Pulmonary artery endothelial cell (primary cell): Measurements from ENCODE around the gene NT5C1B. TPM values are rescaled to one million over a fixed set of nuclear protein-coding genes. Genes with fewer than 3 reads are reported as not detected.
"Not testable (repeated sequence)": the region's sequence is repeated elsewhere in the genome, so short reads cannot be mapped to it uniquely, and the experiment has no call there.

ENCODE experiments used
- DNase-seq: peaks from one replicate; pipeline ENCODE4 v3.0.0-alpha.2; 2011; ENCODE audit warnings: low read depth, low spot score
- total RNA-seq: library from RNA; depleted of rRNA; stranded (reverse); fragments of >200 nt; gene quantifications from 2 replicates; pipeline ENCODE4 v1.2.3, GENCODE V29; 2014

The NT5C1B gene
- total RNA-seq, result not detected in 2 replicates

DNA sequence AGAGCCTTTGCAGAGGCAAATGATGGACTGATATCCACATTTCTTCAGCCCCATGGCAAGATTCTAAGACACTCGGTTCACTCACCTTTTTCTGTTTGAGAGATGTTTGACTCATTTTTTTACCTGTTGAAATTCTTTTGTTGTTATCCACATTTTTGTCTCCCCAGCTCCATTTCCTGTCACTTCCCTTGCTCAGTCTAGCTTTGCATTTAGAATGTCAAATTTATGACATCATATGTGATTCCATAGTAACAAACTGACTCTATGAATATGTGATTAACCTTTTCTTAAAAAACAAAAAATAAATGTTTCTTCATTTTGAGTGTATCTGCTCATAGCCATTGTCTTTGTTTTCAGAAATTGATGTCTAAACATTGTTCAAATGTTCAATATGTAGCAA is at the start of gene NT5C1B:
TSS of gene NT5C1B (minus strand) at position 216 of the 400 bp plus-strand sequence. CDS start at position 115, 101 bp downstream.
- DNase-seq, result no peak

DNA sequence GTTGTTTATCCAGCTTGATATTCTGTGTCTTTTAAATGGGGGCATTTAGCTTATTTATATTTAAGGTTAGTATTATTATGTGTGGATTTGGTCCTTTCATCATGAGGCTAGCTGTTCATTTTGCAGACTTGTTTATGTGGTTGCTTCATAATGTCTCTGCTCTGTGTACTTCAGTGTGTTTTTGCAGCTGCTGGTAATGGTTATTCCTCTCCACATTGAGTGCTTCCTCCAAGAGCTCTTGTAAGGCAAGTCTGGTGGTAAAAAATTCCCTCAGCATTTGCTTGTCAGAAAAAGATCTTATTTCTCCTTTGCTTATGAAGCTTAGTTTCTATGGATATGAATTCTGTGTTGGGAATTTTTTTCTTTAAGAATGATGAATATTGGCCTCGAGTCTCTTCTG is 47.8 kb upstream of the NT5C1B start:
- no peak for DNase-seq

DNA sequence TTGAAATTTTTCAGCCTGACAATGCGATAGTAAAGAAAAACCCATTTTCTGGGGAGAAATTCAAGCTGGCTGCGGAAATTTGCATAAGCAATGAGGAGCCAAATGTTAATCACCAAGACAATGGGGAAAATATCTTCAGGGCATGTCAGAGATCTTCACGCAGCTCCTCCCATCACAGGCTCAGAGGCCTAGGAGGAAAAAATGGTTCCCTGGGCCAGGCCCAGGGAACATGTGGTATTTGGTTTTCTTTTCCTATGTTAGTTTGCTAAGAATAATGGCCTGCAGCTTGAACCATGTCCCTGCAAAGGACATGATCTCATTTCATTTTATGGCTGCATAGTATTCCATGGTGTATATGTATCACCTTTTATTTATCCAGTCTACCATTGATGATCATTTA is 43.3 kb upstream of the NT5C1B start:
- DNase-seq, result not testable (repeated sequence)

DNA sequence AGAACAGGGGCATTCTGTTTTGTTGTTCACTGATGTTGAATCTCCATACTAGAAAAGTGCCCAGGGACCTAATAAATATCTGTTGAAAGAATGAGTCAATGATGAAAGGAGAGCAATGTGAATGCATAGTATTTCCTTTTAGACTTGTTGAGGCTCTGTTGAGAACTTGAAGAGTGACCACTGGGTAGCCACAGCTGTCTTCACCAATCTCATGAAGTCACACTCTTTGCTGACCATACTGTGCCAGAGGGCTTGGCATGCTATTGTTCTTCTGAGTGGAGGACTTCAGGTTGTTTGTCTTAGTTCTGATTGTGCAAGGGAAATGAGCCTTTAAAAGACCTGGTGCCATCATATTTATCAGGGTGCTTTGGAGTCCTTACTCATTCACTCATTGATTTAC is 41.6 kb upstream of the NT5C1B start:
- DNase-seq, result no peak

DNA sequence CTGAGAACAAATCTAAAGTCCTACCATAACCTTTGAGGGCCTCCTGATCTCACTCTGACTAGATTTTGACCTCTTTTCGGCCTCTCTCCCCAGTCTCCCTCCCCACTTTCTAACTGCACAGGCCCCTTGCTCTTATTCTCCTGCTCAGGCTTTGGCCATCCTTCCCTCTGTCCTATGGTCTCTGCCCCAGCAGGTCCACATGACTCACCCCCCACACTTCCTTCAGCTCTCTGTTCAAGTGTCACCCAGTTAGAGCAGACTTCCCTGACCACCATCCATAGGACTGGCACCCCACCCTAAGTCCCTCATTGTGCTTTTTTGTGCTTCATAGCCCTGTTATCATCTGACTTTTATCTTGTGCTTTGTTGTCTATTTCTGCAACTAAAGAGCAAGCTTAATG is 41.2 kb upstream of the NT5C1B start:
- DNase-seq, result no peak

DNA sequence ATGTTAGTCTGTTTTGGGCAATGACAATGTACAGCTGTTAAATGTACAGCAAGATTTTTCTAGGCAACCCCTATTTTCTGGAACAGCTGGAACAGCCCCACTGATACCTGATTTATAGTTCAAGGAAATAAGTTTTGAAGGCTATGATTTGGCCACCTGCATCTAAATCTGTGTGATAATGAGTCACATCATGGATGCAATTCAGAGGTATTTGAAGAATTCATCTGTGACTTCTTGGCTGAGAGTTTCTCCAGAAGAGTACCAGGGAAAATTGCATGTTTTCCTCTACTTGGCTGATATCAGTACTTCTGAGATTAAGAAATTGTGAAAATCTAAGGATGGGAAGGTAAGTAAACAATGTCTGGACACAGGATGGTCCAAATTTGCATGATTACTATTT is 40.7 kb upstream of the NT5C1B start:
- no peak for DNase-seq

DNA sequence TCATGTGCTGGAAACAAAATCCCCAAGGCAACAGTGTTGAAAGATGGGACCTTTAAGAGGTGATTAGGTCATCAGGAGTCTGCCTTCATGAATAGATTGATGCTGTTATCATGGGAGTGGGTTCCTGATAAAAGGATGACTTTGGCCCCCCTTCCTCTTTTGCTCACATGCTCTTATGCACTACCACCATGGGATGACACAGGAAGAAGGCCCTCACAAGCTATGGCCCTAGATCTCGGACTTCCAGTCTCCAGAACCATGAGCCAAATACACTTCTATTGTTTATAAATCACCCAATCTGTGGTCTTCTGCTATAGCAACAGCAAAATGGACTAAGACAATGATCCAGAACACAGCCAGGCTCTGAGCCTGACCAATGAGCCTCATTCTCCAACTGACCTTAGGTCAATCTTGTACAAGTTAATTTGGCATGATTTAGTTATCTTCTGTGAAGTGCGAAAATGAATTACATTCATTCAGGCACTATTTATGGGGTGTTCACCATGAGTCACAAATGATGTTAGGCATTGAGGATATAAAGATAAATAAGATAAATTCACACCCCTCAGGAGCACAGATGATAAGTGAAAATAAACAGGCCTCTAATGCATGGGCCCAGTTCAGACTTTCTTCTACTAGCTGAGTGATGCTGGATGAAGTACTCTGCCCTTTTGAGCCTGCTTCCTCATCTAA is 37.7 kb upstream of the NT5C1B start:
- DNase-seq, result no peak

DNA sequence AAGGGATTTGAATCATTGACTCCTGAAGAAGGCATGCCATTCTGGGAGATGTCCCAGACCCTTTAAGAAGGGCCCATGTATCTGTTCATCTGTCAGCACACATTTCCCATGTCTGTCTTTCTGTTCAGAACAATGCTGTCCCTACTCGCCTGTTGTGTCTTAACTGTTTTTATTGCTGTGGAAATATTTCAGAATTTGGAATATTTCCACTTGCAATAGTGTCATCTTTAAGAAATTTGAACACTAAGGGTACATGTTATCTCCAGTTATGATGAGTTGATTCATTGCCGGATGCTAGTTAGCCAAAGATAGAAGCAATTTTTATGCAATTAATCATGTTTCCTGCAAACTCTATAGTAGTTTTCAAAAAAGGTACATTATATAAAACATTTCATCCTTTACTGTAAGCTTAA is 36.9 kb upstream of the NT5C1B start:
- no peak for DNase-seq

DNA sequence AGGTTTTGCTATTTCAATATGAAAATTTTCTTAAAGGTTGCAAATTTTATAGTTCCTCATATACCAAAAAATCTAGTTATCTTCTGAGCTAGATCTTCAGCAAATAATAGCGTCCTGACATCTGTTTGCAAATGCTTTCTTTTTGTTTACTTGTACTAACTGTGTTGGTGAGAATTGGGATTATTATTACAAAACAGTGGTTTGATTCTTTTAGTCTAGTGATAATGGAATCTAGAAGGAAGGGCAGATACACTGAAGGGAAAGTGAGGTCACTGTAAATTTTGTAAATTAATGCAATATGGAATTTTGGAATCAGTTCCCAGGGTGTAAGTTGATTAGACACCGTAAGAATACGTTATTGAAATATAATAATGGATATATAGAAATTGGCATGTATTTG is 36.2 kb upstream of the NT5C1B start:
- DNase-seq, result no peak

DNA sequence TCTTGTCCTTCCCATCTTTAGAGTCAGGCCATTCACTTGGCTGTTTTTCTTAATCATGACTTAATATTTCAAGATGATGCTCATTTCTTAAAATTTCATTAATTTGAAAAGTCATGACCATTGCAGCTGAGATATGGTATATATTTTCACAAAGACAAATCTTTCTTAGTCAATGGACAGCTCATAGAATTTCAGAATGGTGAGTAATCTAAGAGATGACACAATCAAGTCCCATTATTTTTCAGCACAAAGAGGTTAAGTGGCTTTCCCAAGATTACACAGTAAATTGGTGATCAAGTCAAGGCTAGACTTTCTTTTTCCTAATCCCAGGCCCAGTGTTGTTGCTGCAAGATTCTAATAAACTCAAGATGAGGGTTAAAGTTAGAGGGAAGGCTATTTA is 34.4 kb upstream of the NT5C1B start:
- DNase-seq, result no peak

DNA sequence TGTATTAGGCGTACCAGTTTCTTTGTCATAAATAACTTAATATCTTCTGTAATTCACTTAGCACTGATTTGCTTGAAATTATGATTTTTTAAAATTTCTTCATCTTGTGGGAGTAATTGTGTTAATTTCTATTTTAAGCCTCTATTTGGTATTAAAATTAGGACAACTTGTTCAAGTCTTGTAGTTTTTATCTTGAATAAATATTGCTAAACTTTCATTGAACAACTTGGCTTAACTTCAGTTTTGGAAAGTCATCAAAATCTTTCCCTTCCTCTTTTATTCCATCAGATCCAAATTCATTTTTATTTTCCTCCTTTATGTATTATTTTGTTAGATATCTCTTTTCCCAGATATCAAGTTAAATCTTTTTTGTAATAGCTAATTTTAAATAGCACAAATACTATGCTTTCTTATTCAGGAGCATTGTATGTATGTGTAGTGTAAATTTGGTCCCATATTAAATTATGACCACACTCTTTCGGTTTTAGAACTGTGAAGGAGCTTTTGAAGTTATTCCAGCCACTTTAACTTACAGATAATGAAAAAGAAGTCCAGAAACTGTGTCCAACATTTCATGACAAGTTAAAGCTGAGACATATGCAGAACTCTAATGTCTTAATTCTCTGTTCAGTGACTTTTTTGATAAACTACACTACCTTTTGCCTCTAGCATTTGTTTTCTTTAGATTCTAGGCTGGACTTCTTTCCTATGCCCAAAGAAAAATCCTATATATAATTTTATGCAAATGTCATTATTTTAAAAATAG is 31.7 kb upstream of the NT5C1B start:
- DNase-seq, result no peak

DNA sequence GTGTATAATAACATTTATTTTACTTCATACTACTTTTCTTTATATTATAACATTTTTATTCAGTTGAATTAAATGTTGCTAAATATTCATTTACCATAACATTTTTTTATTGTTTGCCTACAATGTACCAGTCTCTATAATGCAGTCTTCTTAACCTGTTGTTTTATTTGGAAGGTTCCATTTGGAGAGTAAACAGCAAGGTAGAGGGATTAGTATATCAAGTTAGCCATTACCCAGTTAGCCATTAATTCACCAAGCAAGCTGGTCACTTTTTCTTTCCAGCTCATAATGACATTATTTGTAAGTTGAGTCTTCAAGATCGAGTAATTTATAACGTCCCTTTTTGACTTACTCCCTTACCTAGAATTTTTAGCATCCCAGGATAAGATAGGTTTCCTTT is 29.7 kb upstream of the NT5C1B start:
- DNase-seq, result no peak

DNA sequence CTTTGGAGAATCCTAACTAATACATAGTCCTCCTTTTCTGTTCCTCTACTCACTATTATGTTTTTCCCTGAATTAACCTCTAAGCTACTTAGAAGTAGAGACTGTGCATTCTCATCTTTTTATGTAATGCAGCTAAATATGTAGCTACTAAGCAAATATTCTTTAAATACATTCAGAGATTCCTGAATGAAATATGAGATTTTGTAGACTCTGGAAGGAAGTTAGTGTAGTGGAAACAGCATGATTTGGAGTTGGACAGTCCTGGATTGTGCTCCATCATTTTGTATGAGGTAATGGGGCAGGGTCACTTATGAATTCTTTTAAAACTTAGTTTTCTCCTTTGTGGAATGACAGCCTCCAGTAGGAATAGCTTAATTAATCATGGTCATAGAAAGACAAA is 24.7 kb upstream of the NT5C1B start:
- DNase-seq, result no peak

DNA sequence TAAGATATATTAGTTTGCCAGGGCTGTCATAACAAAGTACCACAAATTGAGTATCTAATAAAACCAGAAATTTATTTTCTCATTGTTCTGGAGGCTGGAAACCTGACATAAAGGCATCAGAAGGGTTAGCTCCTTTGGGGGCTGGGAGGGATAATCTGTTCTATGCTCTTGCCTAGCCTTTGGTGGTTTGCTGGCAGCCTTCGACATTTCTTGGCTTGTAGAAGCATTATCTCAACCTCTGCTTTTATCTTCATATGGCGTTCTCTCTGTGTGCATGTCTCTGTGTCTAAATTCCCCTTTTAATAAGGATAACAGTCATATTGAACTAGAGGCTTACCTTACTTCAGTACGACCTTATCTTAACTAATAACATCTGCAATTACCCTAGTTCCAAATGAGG is 22.8 kb upstream of the NT5C1B start:
- no peak for DNase-seq

DNA sequence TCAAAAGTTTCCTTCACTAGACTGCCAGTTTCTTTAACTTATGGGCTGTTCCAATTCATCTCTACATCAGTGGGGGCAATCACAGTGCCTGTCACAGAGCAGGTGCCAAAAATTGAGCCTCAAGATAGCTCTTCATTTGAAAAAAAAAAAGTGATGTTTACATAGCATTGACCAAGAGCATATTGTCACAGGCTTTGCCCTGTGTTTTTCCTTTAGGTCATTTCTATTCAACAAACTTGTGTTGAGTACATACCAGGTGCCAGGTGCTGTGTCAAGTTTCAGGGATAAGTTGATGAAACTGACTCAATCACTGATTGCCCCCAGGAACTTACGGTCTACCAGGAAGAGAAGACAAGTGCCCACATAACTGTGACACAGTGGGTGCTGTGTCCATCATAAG is 22.2 kb upstream of the NT5C1B start:
- no peak for DNase-seq

DNA sequence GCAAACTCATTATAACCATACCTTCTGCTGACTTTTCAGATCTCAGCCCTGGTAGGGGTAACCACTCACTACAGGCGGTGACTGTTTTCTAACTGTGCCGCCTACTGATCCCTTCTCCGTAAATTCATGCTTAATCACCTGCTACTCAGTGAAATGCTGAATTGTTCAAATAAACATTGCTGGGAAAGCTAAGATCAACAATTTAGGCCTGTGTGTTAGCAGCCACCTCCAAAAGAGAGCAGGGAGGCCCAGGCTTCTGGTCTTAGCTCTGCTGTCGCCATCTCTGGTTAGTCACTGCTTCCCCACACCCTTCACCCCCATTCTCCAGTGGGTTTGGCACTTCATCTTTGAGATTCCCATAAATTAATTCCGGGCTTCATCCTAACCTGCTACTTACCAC is 21.8 kb upstream of the NT5C1B start:
- DNase-seq, result no peak

DNA sequence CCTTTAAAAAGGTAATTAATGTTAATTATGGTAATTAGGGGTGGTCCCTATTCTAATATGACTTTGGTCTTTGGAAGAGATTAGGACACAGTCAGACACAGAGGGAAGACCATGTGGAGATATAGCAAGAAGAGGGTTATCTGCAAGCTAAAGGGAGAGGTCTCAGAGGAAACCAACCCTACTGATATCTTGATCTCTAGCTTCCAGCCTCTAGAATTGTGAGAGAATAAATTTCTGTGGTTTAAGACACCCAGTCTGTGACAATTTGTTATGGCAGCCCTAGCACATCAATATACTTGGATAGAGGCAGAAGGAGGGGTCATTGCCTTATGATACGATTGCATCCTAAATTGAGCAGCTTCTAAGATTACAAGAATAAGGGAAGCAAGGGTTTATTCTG is 21.3 kb upstream of the NT5C1B start:
- no peak for DNase-seq

DNA sequence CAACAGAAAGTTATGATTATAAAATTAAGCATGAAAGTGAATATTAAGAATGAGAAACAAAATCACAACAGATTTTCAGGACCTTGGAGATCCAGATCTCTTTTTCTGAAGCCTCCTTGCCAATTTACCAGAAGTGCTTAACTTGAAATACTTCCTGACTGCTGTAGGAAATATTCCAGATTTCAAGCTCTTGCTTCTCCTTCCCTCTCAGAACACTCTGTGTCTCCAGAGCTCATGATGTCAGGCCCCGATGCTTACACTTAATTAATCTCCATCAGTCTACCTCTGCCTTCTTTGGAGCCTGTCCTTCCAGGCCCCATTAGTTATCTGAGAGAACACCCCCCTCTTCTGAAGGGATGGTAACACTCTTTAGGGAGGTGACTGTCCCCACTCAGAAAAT is 20.7 kb upstream of the NT5C1B start:
- DNase-seq, result no peak

DNA sequence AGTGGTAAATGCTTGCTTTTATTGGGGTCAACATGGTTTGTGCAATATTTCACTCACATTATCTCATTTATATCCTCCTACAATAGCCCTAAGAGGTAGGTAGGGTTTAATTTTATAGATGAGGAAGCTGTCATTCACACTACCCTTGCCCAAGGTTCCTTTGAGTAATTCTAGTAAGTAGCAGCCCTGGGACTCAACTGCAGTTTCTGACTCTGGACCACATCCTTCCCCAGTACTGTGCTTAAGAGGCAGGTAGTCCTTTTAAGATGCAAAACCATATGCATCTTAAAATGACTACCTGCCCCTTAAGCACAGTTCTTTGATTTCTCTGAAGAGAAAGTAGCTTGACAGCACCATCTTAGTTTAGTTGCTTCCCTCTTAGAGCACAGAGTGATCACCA is 15.7 kb upstream of the NT5C1B start:
- DNase-seq, result no peak

DNA sequence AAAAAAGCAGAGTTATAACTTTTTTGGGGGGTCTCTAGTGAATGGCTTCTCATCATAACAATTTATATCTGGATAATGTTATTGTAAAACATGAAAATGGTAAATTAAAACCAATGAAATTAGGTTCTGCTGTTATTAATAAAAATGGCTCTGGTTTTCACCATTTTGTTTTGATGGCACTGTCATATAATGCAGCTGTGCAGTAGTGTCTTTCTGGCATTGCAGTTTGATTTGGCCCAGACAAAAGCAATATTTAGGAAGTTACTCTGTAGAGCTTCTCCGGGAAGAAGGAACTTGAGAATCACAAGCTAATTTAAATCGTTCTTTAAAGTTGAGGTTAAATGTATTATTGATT is 15.1 kb upstream of the NT5C1B start:
- DNase-seq, result no peak

DNA sequence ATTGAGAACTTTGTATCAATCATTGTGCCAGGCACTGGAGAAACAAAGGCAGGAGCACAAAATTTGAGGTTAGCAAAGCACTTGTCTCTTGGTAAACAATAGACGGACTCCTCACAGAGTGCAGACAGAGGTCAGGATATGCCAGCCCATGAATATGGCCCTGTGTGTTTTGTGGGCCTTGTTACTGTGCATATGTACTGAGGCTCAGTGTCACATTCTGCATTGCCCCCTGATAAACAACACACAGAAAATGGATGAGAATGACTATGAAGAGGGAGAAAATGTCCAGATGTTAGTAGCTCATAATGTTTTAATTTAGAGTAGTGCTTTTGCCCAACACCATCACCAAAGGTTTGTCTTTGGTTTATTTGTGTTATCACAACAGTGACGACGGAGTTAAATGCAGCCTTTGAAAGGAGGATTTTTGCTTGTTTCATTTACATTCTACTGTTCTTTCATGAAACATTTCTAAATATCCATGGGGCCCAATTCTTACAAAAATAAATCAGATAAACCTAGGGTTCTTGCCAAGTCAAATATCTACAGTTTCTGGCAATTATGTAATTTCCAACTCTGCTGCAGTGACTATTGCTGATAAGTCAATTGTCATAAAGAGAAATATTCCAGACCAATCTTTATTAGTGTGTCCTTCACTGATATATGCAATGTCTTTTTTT is 14.6 kb upstream of the NT5C1B start:
- DNase-seq, result no peak

DNA sequence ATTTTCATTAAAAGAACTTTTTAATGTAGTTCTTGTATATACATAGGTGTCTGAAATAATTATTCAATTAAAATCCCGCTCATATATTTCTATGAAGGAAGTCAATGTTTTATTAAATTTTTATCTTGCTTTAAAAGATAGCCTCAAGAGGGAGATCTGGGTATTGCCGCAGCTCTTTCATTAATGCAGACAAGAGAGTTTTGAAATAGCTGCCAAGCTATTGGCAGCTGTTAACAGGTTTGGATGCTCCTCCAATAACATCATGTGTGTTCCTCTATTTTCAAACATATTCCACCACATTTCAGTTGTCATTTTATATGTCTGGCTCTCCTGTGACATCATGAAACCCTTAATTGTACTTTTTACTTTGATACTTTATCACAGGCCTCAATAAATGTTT is 12.9 kb upstream of the NT5C1B start:
- no peak for DNase-seq

DNA sequence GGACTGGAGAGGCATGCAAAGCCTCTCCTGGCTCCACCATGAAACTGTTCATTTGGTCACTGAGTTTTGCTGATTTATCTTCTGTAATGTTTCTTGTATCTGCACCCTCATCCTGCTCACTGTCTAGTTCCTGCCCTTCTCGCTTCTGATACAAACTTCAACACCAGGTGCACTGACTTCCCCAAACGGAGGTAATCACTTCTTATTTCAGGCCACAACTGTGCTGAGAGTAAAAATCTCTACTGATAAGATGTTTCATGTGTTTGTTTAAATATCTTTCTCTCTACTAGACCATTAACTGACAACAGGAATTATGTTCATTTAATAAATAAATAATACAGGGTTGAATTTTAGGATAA is 10.9 kb upstream of the NT5C1B start:
- no peak for DNase-seq
